ENCODE data around the gene OOSP4A.

DNA sequence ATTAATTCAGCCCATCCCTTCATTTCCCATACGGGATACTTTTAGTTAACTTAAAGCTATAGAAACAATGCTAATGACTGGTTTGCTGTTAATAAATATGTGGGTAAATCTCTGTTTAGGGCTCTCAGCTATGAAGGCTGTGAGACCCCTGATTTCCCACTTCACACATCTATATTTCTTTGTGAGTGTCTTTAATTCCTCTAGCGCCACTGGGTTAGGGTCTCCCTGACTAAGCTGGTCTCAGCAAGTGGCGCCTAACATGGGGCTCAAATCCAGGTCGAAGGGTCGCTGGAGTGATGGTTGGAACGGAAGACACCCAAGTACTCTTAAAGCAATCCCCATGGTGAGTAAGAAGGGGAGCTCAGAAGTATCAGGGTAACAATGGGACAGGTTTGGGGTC is 40.0 kb upstream of the OOSP4A start:
- TF ChIP-seq POLR2A (IDR thresholded peaks at IDR 0.05; ENCODE audit: low read depth, low read length) (no peak), MAZ (IDR thresholded peaks at IDR 0.05; ENCODE audit: borderline replicate concordance, low read depth, low read length) (no peak), BHLHE40 (IDR thresholded peaks at IDR 0.05; ENCODE audit: low read depth, low read length) (no peak), FOS (IDR thresholded peaks at IDR 0.05; ENCODE audit: low read depth, low read length) (no peak), MAFK (IDR thresholded peaks at IDR 0.05; ENCODE audit: low read depth, low read length) (no peak), RCOR1 (IDR thresholded peaks at IDR 0.05; ENCODE audit: insufficient replicate concordance, low read length) (no peak), RFX5 (IDR thresholded peaks at IDR 0.05; ENCODE audit: low read depth, low read length) (no peak), MXI1 (IDR thresholded peaks at IDR 0.05; ENCODE audit: borderline replicate concordance, low read depth, low read length) (no peak), CEBPB (IDR thresholded peaks at IDR 0.05; ENCODE audit: low read depth, low read length) (no peak)
- TF ChIP-seq, protein P1, sequence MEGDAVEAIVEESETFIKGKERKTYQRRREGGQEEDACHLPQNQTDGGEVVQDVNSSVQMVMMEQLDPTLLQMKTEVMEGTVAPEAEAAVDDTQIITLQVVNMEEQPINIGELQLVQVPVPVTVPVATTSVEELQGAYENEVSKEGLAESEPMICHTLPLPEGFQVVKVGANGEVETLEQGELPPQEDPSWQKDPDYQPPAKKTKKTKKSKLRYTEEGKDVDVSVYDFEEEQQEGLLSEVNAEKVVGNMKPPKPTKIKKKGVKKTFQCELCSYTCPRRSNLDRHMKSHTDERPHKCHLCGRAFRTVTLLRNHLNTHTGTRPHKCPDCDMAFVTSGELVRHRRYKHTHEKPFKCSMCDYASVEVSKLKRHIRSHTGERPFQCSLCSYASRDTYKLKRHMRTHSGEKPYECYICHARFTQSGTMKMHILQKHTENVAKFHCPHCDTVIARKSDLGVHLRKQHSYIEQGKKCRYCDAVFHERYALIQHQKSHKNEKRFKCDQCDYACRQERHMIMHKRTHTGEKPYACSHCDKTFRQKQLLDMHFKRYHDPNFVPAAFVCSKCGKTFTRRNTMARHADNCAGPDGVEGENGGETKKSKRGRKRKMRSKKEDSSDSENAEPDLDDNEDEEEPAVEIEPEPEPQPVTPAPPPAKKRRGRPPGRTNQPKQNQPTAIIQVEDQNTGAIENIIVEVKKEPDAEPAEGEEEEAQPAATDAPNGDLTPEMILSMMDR (conservative IDR thresholded peaks at IDR 0.05; ENCODE audit: low read depth, low read length) = no peak
- TF ChIP-seq, protein P2, sequence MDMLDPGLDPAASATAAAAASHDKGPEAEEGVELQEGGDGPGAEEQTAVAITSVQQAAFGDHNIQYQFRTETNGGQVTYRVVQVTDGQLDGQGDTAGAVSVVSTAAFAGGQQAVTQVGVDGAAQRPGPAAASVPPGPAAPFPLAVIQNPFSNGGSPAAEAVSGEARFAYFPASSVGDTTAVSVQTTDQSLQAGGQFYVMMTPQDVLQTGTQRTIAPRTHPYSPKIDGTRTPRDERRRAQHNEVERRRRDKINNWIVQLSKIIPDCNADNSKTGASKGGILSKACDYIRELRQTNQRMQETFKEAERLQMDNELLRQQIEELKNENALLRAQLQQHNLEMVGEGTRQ (IDR thresholded peaks at IDR 0.05; ENCODE audit: low read depth, low read length) = no peak

Measured in IMR-90 (cell line).